ENCODE results near the gene SULT2A1. TPM values are rescaled to one million over a fixed set of nuclear protein-coding genes. Genes with fewer than 3 reads are reported as not detected.

The SULT2A1 gene
- total RNA-seq, 1 donor from 2014 or later, result not detected

- DNase-seq (ENCODE audit: low spot score), result no peak
- H3K36me3 ChIP-seq, result no peaks in the 10 kb centered on the region
- H3K9me3 ChIP-seq (ENCODE audit: low read depth), result no peaks in the 10 kb centered on the region
- no peak overlapping the region for H2AFZ ChIP-seq (replicated peaks)
- no peak overlapping the region for H3K4me2 ChIP-seq
- no peaks in the 10 kb centered on the region for H4K20me1 ChIP-seq (ENCODE audit: low read depth)
- peaks cover 7% of the 10 kb centered on the region for H3K4me1 ChIP-seq
- no peak for TF ChIP-seq CTCF (IDR thresholded peaks at IDR 0.05)
- no peak for TF ChIP-seq EZH2phosphoT487 (IDR thresholded peaks at IDR 0.05)
- TF ChIP-seq EZH2 (IDR thresholded peaks at IDR 0.05), result no peak
- H3K27ac ChIP-seq, result no peak overlapping the region
- Mint-ChIP-seq H3K4me3 (no peak overlapping the region), H3K36me3 (no peaks in the 10 kb centered on the region), H3K27ac (no peak overlapping the region), H3K27me3 (ENCODE audit: insufficient read depth, low read depth) (peaks cover 2% of the 10 kb centered on the region), H3K9me3 (peaks cover 2% of the 10 kb centered on the region), H3K4me1 (peaks cover 8% of the 10 kb centered on the region)
- no peak overlapping the region for H3K4me3 ChIP-seq
- no peaks in the 10 kb centered on the region for H3K27me3 ChIP-seq
- no peak overlapping the region for H3K9ac ChIP-seq
- H3K79me2 ChIP-seq (ENCODE audit: low read depth), result no peaks in the 10 kb centered on the region
- H3F3A ChIP-seq (ENCODE audit: low read depth), result peaks cover 19% of the 10 kb centered on the region
Measured at GRCh38 chr19:47896019-47896418, 9.9 kb upstream of the SULT2A1 start.

- H3K27ac ChIP-seq, result no peak overlapping the region
- Mint-ChIP-seq H3K27ac (no peak overlapping the region), H3K4me1 (peaks cover 8% of the 10 kb centered on the region), H3K36me3 (no peaks in the 10 kb centered on the region), H3K9me3 (peaks cover 2% of the 10 kb centered on the region), H3K27me3 (ENCODE audit: insufficient read depth, low read depth) (peaks cover 2% of the 10 kb centered on the region), H3K4me3 (no peak overlapping the region)
- H2AFZ ChIP-seq (replicated peaks), result no peak overlapping the region
- H3K4me3 ChIP-seq, result no peak overlapping the region
- H4K20me1 ChIP-seq (ENCODE audit: low read depth), result no peaks in the 10 kb centered on the region
- H3K36me3 ChIP-seq, result no peaks in the 10 kb centered on the region
- H3K79me2 ChIP-seq (ENCODE audit: low read depth), result no peaks in the 10 kb centered on the region
- DNase-seq (ENCODE audit: low spot score), result no peak
- peaks cover 7% of the 10 kb centered on the region for H3K4me1 ChIP-seq
- peaks cover 24% of the 10 kb centered on the region for H3F3A ChIP-seq (ENCODE audit: low read depth)
- H3K9me3 ChIP-seq (ENCODE audit: low read depth), result no peaks in the 10 kb centered on the region
- no peak overlapping the region for H3K9ac ChIP-seq
- TF ChIP-seq EZH2phosphoT487 (IDR thresholded peaks at IDR 0.05) (no peak), CTCF (IDR thresholded peaks at IDR 0.05) (no peak), EZH2 (IDR thresholded peaks at IDR 0.05) (no peak)
- H3K4me2 ChIP-seq, result no peak overlapping the region
- H3K27me3 ChIP-seq, result no peaks in the 10 kb centered on the region
Measured at GRCh38 chr19:47895165-47895782, 9.2 kb upstream of the SULT2A1 start.

GRCh38 chr19:47891923-47892666, 6.0 kb upstream of the SULT2A1 start:
- no peak overlapping the region for H3K4me3 ChIP-seq
- no peaks in the 10 kb centered on the region for H3K27me3 ChIP-seq
- no peaks in the 10 kb centered on the region for H3K36me3 Mint-ChIP-seq
- H3K9me3 Mint-ChIP-seq, result peaks cover 2% of the 10 kb centered on the region
- peaks cover 7% of the 10 kb centered on the region for H3K4me1 ChIP-seq
- peak overlapping the region; percentile 73 for H3K27ac ChIP-seq
- no peaks in the 10 kb centered on the region for H3K9me3 ChIP-seq (ENCODE audit: low read depth)
- peak overlapping the region; percentile 76 for H2AFZ ChIP-seq (replicated peaks)
- peaks cover 24% of the 10 kb centered on the region for H3F3A ChIP-seq (ENCODE audit: low read depth)
- H3K27me3 Mint-ChIP-seq (ENCODE audit: insufficient read depth, low read depth), result peaks cover 4% of the 10 kb centered on the region
- peak overlapping the region; percentile 22 for H3K4me3 Mint-ChIP-seq
- H3K27ac Mint-ChIP-seq, result peak overlapping the region; percentile 51
- peaks cover 3% of the 10 kb centered on the region for H3K4me1 Mint-ChIP-seq
- H4K20me1 ChIP-seq (ENCODE audit: low read depth), result no peaks in the 10 kb centered on the region
- DNase-seq (ENCODE audit: low spot score), result peak; percentile 77
- H3K36me3 ChIP-seq, result no peaks in the 10 kb centered on the region
- no peak overlapping the region for H3K4me2 ChIP-seq
- H3K9ac ChIP-seq, result no peak overlapping the region
- H3K79me2 ChIP-seq (ENCODE audit: low read depth), result no peaks in the 10 kb centered on the region
- TF ChIP-seq EZH2 (IDR thresholded peaks at IDR 0.05), result no peak

GRCh38 chr19:47891622-47891922, 5.5 kb upstream of the SULT2A1 start:
- H3K27me3 Mint-ChIP-seq (ENCODE audit: insufficient read depth, low read depth), result peaks cover 4% of the 10 kb centered on the region
- no peaks in the 10 kb centered on the region for H3K27me3 ChIP-seq
- H4K20me1 ChIP-seq (ENCODE audit: low read depth), result no peaks in the 10 kb centered on the region
- no peaks in the 10 kb centered on the region for H3K9me3 ChIP-seq (ENCODE audit: low read depth)
- peak overlapping the region; percentile 76 for H2AFZ ChIP-seq (replicated peaks)
- peak overlapping the region; percentile 73 for H3K27ac ChIP-seq
- peaks cover 7% of the 10 kb centered on the region for H3K4me1 ChIP-seq
- no peak overlapping the region for H3K4me3 ChIP-seq
- no peak overlapping the region for H3K9ac ChIP-seq
- peaks cover 3% of the 10 kb centered on the region for H3K4me1 Mint-ChIP-seq
- no peaks in the 10 kb centered on the region for H3K36me3 Mint-ChIP-seq
- H3K79me2 ChIP-seq (ENCODE audit: low read depth), result no peaks in the 10 kb centered on the region
- H3K9me3 Mint-ChIP-seq, result peaks cover 2% of the 10 kb centered on the region
- TF ChIP-seq EZH2phosphoT487 (IDR thresholded peaks at IDR 0.05), result no peak
- TF ChIP-seq CTCF (IDR thresholded peaks at IDR 0.05), result no peak
- peak overlapping the region; percentile 51 for H3K27ac Mint-ChIP-seq
- H3K4me2 ChIP-seq, result no peak overlapping the region
- H3F3A ChIP-seq (ENCODE audit: low read depth), result peaks cover 24% of the 10 kb centered on the region
- no peaks in the 10 kb centered on the region for H3K36me3 ChIP-seq
- no peak for DNase-seq (ENCODE audit: low spot score)
- H3K4me3 Mint-ChIP-seq, result peak overlapping the region; percentile 22

Data from neural progenitor cell (in vitro differentiated cells).